SU-DHL-6 (cell line): Measurements from ENCODE around the gene UPK1A.

ENCODE experiments used
- H2AFZ ChIP-seq: fragments of 200-600 bp; sonication (generic); 2 replicates; pipeline ENCODE4 v1.6.1; 2014; ENCODE audit warnings: low read depth, mild to moderate bottlenecking, moderate library complexity, mixed read lengths, antibody characterized with exemption, low read length; ENCODE audit not compliant: severe bottlenecking
- H3F3A ChIP-seq: fragments of 200-600 bp; shearing (Covaris generic); 2 replicates; pipeline ENCODE4 v1.6.0; 2016; ENCODE audit warnings: antibody characterized with exemption, mild to moderate bottlenecking; ENCODE audit not compliant: insufficient read depth
- H3K27ac ChIP-seq: fragments of 200-600 bp; sonication (generic); 2 replicates; pipeline ENCODE4 v1.5.1; 2016; ENCODE audit warnings: low read depth, mild to moderate bottlenecking, low read length, moderate library complexity, mixed read lengths
- H3K27me3 ChIP-seq: fragments of 200-600 bp; sonication (generic), shearing (Covaris generic); 2 replicates; pipeline ENCODE4 v1.6.0; 2014; ENCODE audit warnings: mild to moderate bottlenecking, low read length
- H3K36me3 ChIP-seq: fragments of 200-600 bp; sonication (generic); 2 replicates; pipeline ENCODE4 v1.6.1; 2014; ENCODE audit warnings: mild to moderate bottlenecking, low read length, mixed read lengths
- H3K4me2 ChIP-seq: fragments of 300-600, 200-600 bp; shearing (Covaris generic), sonication (generic); 2 replicates; pipeline ENCODE4 v1.6.0; 2014; ENCODE audit warnings: low read length, low read depth, mild to moderate bottlenecking; ENCODE audit not compliant: poor library complexity, severe bottlenecking
- H3K4me3 ChIP-seq: fragments of 200-600 bp; sonication (generic); 2 replicates; pipeline ENCODE4 v1.5.1; 2014; ENCODE audit warnings: antibody characterized with exemption, low read length, mild to moderate bottlenecking, mixed read lengths; ENCODE audit not compliant: insufficient read depth, poor library complexity, severe bottlenecking
- H3K79me2 ChIP-seq: fragments of 200-600 bp; sonication (generic); 2 replicates; pipeline ENCODE4 v1.6.1; 2014; ENCODE audit warnings: mild to moderate bottlenecking, low read length, moderate library complexity; ENCODE audit not compliant: insufficient read depth
- H3K9ac ChIP-seq: fragments of 200-600 bp; sonication (generic); 2 replicates; pipeline ENCODE4 v1.7.0; 2014; ENCODE audit warnings: mild to moderate bottlenecking, low read length
- H3K9me2 ChIP-seq: fragments of 200-600 bp; sonication (generic); replicated peaks from 2 replicates; pipeline ENCODE4 v1.6.1; 2014; ENCODE audit warnings: low read length; ENCODE audit not compliant: insufficient read depth
- H3K9me3 ChIP-seq: fragments of 200-600 bp; sonication (generic); 2 replicates; pipeline ENCODE4 v1.6.1; 2014; ENCODE audit warnings: low read length, mixed read lengths; ENCODE audit not compliant: insufficient read depth
- H4K20me1 ChIP-seq: fragments of 200-600 bp; sonication (generic); 2 replicates; pipeline ENCODE4 v1.6.1; 2014; ENCODE audit warnings: low read depth, mild to moderate bottlenecking, antibody characterized with exemption, low read length, moderate library complexity, mixed read lengths
- EZH2phosphoT487 ChIP-seq: fragments of 200-600 bp; sonication (generic), shearing (Covaris generic); conservative IDR thresholded peaks from 2 replicates; pipeline ENCODE4 v1.6.1; 2018; ENCODE audit warnings: mild to moderate bottlenecking, antibody characterized with exemption, low read length, moderate library complexity, mixed read lengths
- TF ChIP-seq, protein P1 (sequence below): fragments of 200-600 bp; sonication (generic); IDR thresholded peaks from one replicate; pipeline ENCODE4 v1.5.1; 2017; ENCODE audit warnings: antibody characterized with exemption, mild to moderate bottlenecking, low read length, moderate library complexity; ENCODE audit not compliant: insufficient read depth, poor library complexity, severe bottlenecking

UPK1A gene

DNA sequence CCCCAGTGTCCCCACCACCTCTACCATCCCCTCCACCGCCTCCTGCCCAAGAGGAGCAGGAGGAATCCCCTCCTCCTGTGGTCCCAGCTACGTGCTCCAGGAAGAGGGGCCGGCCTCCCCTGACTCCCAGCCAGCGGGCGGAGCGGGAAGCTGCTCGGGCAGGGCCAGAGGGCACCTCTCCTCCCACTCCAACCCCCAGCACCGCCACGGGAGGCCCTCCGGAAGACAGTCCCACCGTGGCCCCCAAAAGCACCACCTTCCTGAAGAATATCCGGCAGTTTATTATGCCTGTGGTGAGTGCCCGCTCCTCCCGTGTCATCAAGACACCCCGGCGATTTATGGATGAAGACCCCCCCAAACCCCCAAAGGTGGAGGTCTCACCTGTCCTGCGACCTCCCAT is 54.3 kb downstream of the UPK1A start:
- Histone ChIP-seq H3K9ac (no peak overlapping the region), H3K9me2 (no peaks in the 10 kb centered on the region), H3K79me2 (peaks cover 22% of the 10 kb centered on the region), H2AFZ (no peak overlapping the region), H4K20me1 (no peaks in the 10 kb centered on the region), H3K9me3 (no peaks in the 10 kb centered on the region), H3K36me3 (no peaks in the 10 kb centered on the region; the same call in 1 of the 2 replicates), H3K4me2 (no peak overlapping the region), H3F3A (no peaks in the 10 kb centered on the region), H3K4me3 (no peak overlapping the region), H3K27ac (no peak overlapping the region), H3K27me3 (no peaks in the 10 kb centered on the region)
- no peak for TF ChIP-seq EZH2phosphoT487

GRCh38 chr19:35721374-35721773 is 55.1 kb downstream of the UPK1A start:
- H3K79me2 ChIP-seq, result peaks cover 22% of the 10 kb centered on the region
- no peaks in the 10 kb centered on the region for H3K9me2 ChIP-seq
- no peak overlapping the region for H3K4me2 ChIP-seq
- H3K36me3 ChIP-seq, result no peaks in the 10 kb centered on the region; the same call in 1 of the 2 replicates
- no peak overlapping the region for H3K27ac ChIP-seq
- no peak overlapping the region for H2AFZ ChIP-seq
- no peak overlapping the region for H3K9ac ChIP-seq
- no peaks in the 10 kb centered on the region for H3K27me3 ChIP-seq
- no peak for TF ChIP-seq EZH2phosphoT487
- no peaks in the 10 kb centered on the region for H4K20me1 ChIP-seq
- H3K4me3 ChIP-seq, result no peak overlapping the region
- H3K9me3 ChIP-seq, result no peaks in the 10 kb centered on the region
- no peaks in the 10 kb centered on the region for H3F3A ChIP-seq

GRCh38 chr19:35722461-35722860 is 56.1 kb downstream of the UPK1A start:
- TF ChIP-seq, protein P1, sequence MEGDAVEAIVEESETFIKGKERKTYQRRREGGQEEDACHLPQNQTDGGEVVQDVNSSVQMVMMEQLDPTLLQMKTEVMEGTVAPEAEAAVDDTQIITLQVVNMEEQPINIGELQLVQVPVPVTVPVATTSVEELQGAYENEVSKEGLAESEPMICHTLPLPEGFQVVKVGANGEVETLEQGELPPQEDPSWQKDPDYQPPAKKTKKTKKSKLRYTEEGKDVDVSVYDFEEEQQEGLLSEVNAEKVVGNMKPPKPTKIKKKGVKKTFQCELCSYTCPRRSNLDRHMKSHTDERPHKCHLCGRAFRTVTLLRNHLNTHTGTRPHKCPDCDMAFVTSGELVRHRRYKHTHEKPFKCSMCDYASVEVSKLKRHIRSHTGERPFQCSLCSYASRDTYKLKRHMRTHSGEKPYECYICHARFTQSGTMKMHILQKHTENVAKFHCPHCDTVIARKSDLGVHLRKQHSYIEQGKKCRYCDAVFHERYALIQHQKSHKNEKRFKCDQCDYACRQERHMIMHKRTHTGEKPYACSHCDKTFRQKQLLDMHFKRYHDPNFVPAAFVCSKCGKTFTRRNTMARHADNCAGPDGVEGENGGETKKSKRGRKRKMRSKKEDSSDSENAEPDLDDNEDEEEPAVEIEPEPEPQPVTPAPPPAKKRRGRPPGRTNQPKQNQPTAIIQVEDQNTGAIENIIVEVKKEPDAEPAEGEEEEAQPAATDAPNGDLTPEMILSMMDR, result no peak
- TF ChIP-seq EZH2phosphoT487, result no peak
- Histone ChIP-seq H3K4me3 (no peak overlapping the region), H4K20me1 (no peaks in the 10 kb centered on the region), H2AFZ (no peak overlapping the region), H3K27ac (no peak overlapping the region), H3K4me2 (no peak overlapping the region), H3K27me3 (no peaks in the 10 kb centered on the region), H3K36me3 (no peaks in the 10 kb centered on the region; the same call in 1 of the 2 replicates), H3K9me2 (no peaks in the 10 kb centered on the region), H3K79me2 (peaks cover 22% of the 10 kb centered on the region), H3F3A (no peaks in the 10 kb centered on the region), H3K9ac (no peak overlapping the region), H3K9me3 (no peaks in the 10 kb centered on the region)

- no peak overlapping the region for H3K9ac ChIP-seq
Measured at GRCh38 chr19:35722897-35723296, 56.6 kb downstream of the UPK1A start.

More at GRCh38 chr19:35722897-35723296, 56.6 kb downstream of the UPK1A start:
- no peaks in the 10 kb centered on the region for H3K9me3 ChIP-seq
- no peak overlapping the region for H3K4me2 ChIP-seq
- no peak for TF ChIP-seq EZH2phosphoT487
- TF ChIP-seq, protein P1, result no peak
- no peaks in the 10 kb centered on the region; the same call in 1 of the 2 replicates for H3K36me3 ChIP-seq
- no peak overlapping the region for H3K27ac ChIP-seq
- no peaks in the 10 kb centered on the region for H3F3A ChIP-seq
- no peaks in the 10 kb centered on the region for H4K20me1 ChIP-seq
- no peaks in the 10 kb centered on the region for H3K9me2 ChIP-seq
- H3K4me3 ChIP-seq, result no peak overlapping the region
- no peak overlapping the region for H2AFZ ChIP-seq
- peaks cover 22% of the 10 kb centered on the region for H3K79me2 ChIP-seq
- no peaks in the 10 kb centered on the region for H3K27me3 ChIP-seq
